Measurements from ENCODE around the gene LAD1.

LAD1 gene

GRCh38 chr1:201399018-201399351, at the start of gene LAD1:
Gene LAD1 (minus strand): TSS chr1:201399324. CDS start chr1:201399306, 18 bp downstream.
- TF ChIP-seq GATA2 (IDR thresholded peaks at IDR 0.05; ENCODE audit: low read depth, low read length), result no peak
- TF ChIP-seq GATA3 (IDR thresholded peaks at IDR 0.05; ENCODE audit: low read depth, low read length), result no peak

GRCh38 chr1:201447903-201448871, 49.1 kb upstream of the LAD1 start:
- TF ChIP-seq GATA2 (IDR thresholded peaks at IDR 0.05; ENCODE audit: low read depth, low read length) (no peak), GATA3 (IDR thresholded peaks at IDR 0.05; ENCODE audit: low read depth, low read length) (no peak)

- no peak for TF ChIP-seq GATA3 (IDR thresholded peaks at IDR 0.05; ENCODE audit: low read depth, low read length)
- no peak for TF ChIP-seq GATA2 (IDR thresholded peaks at IDR 0.05; ENCODE audit: low read depth, low read length)
These were observed 46.2 kb upstream of the LAD1 start for GRCh38 chr1:201445310-201445709.

GRCh38 chr1:201444792-201445191, 45.7 kb upstream of the LAD1 start:
- TF ChIP-seq GATA2 (IDR thresholded peaks at IDR 0.05; ENCODE audit: low read depth, low read length), result no peak
- TF ChIP-seq GATA3 (IDR thresholded peaks at IDR 0.05; ENCODE audit: low read depth, low read length), result no peak

- TF ChIP-seq GATA3 (IDR thresholded peaks at IDR 0.05; ENCODE audit: low read depth, low read length) (no peak), GATA2 (IDR thresholded peaks at IDR 0.05; ENCODE audit: low read depth, low read length) (no peak)
These were observed 44.6 kb upstream of the LAD1 start for GRCh38 chr1:201443747-201444146.

GRCh38 chr1:201436969-201437368, 37.8 kb upstream of the LAD1 start:
- no peak for TF ChIP-seq GATA3 (IDR thresholded peaks at IDR 0.05; ENCODE audit: low read depth, low read length)
- no peak for TF ChIP-seq GATA2 (IDR thresholded peaks at IDR 0.05; ENCODE audit: low read depth, low read length)

GRCh38 chr1:201436393-201436792, 37.3 kb upstream of the LAD1 start:
- TF ChIP-seq GATA3 (IDR thresholded peaks at IDR 0.05; ENCODE audit: low read depth, low read length) (no peak), GATA2 (IDR thresholded peaks at IDR 0.05; ENCODE audit: low read depth, low read length) (no peak)

GRCh38 chr1:201434266-201434665, 35.1 kb upstream of the LAD1 start:
- TF ChIP-seq GATA2 (IDR thresholded peaks at IDR 0.05; ENCODE audit: low read depth, low read length) (no peak), GATA3 (IDR thresholded peaks at IDR 0.05; ENCODE audit: low read depth, low read length) (no peak)

GRCh38 chr1:201433609-201434008, 34.5 kb upstream of the LAD1 start:
- no peak for TF ChIP-seq GATA3 (IDR thresholded peaks at IDR 0.05; ENCODE audit: low read depth, low read length)
- TF ChIP-seq GATA2 (IDR thresholded peaks at IDR 0.05; ENCODE audit: low read depth, low read length), result no peak

GRCh38 chr1:201430776-201431175, 31.7 kb upstream of the LAD1 start:
- TF ChIP-seq GATA3 (IDR thresholded peaks at IDR 0.05; ENCODE audit: low read depth, low read length) (no peak), GATA2 (IDR thresholded peaks at IDR 0.05; ENCODE audit: low read depth, low read length) (no peak)

- no peak for TF ChIP-seq GATA3 (IDR thresholded peaks at IDR 0.05; ENCODE audit: low read depth, low read length)
- TF ChIP-seq GATA2 (IDR thresholded peaks at IDR 0.05; ENCODE audit: low read depth, low read length), result no peak
These were observed 30.8 kb upstream of the LAD1 start for GRCh38 chr1:201429736-201430501.

GRCh38 chr1:201427963-201428362, 28.8 kb upstream of the LAD1 start:
- TF ChIP-seq GATA3 (IDR thresholded peaks at IDR 0.05; ENCODE audit: low read depth, low read length) (no peak), GATA2 (IDR thresholded peaks at IDR 0.05; ENCODE audit: low read depth, low read length) (no peak)

- TF ChIP-seq GATA3 (IDR thresholded peaks at IDR 0.05; ENCODE audit: low read depth, low read length) (no peak), GATA2 (IDR thresholded peaks at IDR 0.05; ENCODE audit: low read depth, low read length) (no peak)
These were observed 27.6 kb upstream of the LAD1 start for GRCh38 chr1:201426479-201427310.

- TF ChIP-seq GATA2 (IDR thresholded peaks at IDR 0.05; ENCODE audit: low read depth, low read length) (no peak), GATA3 (IDR thresholded peaks at IDR 0.05; ENCODE audit: low read depth, low read length) (no peak)
These were observed 25.0 kb upstream of the LAD1 start for GRCh38 chr1:201424146-201424545.

Measured in SH-SY5Y (cell line).